Measurements from ENCODE around the gene EVX2. TPM values are rescaled to one million over a fixed set of nuclear protein-coding genes. Genes with fewer than 3 reads are reported as not detected.

The EVX2 gene
- total RNA-seq, 2 experiments from 2014 or later = not detected

- H3K27me3 Mint-ChIP-seq = peaks cover 82% of the 10 kb centered on the region
- TF ChIP-seq, protein P1, sequence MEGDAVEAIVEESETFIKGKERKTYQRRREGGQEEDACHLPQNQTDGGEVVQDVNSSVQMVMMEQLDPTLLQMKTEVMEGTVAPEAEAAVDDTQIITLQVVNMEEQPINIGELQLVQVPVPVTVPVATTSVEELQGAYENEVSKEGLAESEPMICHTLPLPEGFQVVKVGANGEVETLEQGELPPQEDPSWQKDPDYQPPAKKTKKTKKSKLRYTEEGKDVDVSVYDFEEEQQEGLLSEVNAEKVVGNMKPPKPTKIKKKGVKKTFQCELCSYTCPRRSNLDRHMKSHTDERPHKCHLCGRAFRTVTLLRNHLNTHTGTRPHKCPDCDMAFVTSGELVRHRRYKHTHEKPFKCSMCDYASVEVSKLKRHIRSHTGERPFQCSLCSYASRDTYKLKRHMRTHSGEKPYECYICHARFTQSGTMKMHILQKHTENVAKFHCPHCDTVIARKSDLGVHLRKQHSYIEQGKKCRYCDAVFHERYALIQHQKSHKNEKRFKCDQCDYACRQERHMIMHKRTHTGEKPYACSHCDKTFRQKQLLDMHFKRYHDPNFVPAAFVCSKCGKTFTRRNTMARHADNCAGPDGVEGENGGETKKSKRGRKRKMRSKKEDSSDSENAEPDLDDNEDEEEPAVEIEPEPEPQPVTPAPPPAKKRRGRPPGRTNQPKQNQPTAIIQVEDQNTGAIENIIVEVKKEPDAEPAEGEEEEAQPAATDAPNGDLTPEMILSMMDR (IDR thresholded peaks at IDR 0.05) = no peak
- intact Hi-C loops (cut with micrococcal nuclease) = no loop called here
- ChIA-PET CTCF (interaction anchor here (1.2 to 2.8 kb wide), 6 partner anchors 9 to 416 kb away, joined by 3 to 15 read pairs (median 4); no protein-coding TSS in a partner anchor), POLR2A (interaction anchor here (1.6 kb wide), 1 partner anchor 24 kb away, joined by 5 read pairs; no protein-coding TSS in a partner anchor)
- no peak for ATAC-seq
- DNase-seq = no peak
- H3K4me1 Mint-ChIP-seq (ENCODE audit: low read depth) = peaks cover 19% of the 10 kb centered on the region
- H3K27ac Mint-ChIP-seq = no peak overlapping the region
- H3K4me3 Mint-ChIP-seq = no peak overlapping the region
- H3K9me3 Mint-ChIP-seq = no peaks in the 10 kb centered on the region
- H3K36me3 Mint-ChIP-seq (ENCODE audit: low read depth) = peaks cover under 1% of the 10 kb centered on the region
Measured at GRCh38 chr2:176103742-176104315, 20.1 kb upstream of the EVX2 start.

DNA sequence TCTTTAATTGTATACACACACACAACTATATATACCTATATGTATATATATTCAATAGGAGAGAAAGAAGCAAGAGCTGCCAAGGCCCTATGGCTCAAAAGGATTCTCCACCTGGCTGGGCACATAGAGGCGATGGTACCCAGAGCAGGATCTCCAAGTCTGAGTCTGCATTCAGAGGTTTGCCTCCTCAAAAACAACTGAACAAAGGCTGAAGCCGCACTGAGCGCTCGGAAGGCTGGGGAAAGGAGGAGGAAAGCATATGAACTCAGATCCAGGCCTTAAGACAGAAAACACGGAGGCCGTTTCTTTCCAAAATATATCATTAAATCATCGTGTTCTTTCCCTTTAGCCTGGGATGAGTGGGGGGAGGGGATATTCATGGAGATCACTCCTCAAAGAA is 19.4 kb upstream of the EVX2 start:
- Mint-ChIP-seq H3K4me3 (no peak overlapping the region), H3K4me1 (ENCODE audit: low read depth) (peaks cover 18% of the 10 kb centered on the region), H3K36me3 (ENCODE audit: low read depth) (no peaks in the 10 kb centered on the region), H3K9me3 (no peaks in the 10 kb centered on the region), H3K27me3 (peaks cover 80% of the 10 kb centered on the region), H3K27ac (no peak overlapping the region)
- POLR2A ChIA-PET = no interaction called here
- no peak for ATAC-seq
- intact Hi-C loops (cut with micrococcal nuclease) = no loop called here
- TF ChIP-seq, protein P1 (IDR thresholded peaks at IDR 0.05) = no peak
- CTCF ChIA-PET = interaction anchor here (1.2 to 2.8 kb wide), 4 partner anchors 8 to 415 kb away, joined by 3 to 15 read pairs (median 5); no protein-coding TSS in a partner anchor
- no peak for DNase-seq

DNA sequence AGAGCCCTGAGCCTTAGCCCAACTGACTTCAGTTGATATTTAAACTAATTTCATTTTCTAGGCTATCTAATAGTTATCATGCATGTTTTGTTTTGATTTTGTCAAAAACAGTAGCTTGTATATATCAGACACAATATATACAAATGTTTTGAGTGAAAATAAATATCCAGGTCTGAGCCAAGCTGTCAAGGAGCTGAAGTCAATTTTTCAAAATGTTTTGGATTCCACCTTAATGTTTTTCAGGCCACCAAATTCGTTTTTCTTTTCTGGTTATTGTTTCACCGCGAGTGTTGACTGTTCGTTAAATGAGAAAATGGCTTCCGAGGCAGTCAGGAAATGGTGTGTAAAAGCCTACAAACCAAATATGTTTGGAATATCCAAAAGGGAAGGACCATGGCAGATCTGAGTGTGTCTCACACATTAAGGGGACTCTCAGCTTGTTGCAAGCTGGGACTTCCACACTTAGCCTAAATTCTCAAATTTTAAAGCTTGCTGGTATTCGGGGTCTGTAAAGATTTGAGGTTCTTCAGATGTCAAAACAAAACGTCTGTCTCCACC is 18.6 kb upstream of the EVX2 start:
- no peak for DNase-seq
- TF ChIP-seq, protein P1 (IDR thresholded peaks at IDR 0.05) = no peak
- ChIA-PET CTCF (interaction anchor here (1.0 to 1.3 kb wide), 5 partner anchors 8 to 414 kb away, joined by 3 to 6 read pairs (median 4); no protein-coding TSS in a partner anchor), POLR2A (no interaction called here)
- Mint-ChIP-seq H3K27me3 (peaks cover 86% of the 10 kb centered on the region), H3K27ac (no peak overlapping the region), H3K36me3 (ENCODE audit: low read depth) (no peaks in the 10 kb centered on the region), H3K9me3 (no peaks in the 10 kb centered on the region), H3K4me1 (ENCODE audit: low read depth) (peaks cover 22% of the 10 kb centered on the region), H3K4me3 (no peak overlapping the region)
- intact Hi-C loops (cut with micrococcal nuclease) = no loop called here
- no peak for ATAC-seq

- H3K36me3 Mint-ChIP-seq (ENCODE audit: low read depth) = no peaks in the 10 kb centered on the region
- no peak overlapping the region for H3K4me3 Mint-ChIP-seq
- peaks cover 24% of the 10 kb centered on the region for H3K4me1 Mint-ChIP-seq (ENCODE audit: low read depth)
- no peak for DNase-seq
- H3K27me3 Mint-ChIP-seq = peaks cover 86% of the 10 kb centered on the region
- POLR2A ChIA-PET = no interaction called here
- intact Hi-C loops (cut with micrococcal nuclease) = no loop called here
- H3K9me3 Mint-ChIP-seq = no peaks in the 10 kb centered on the region
- H3K27ac Mint-ChIP-seq = no peak overlapping the region
- TF ChIP-seq, protein P1 (IDR thresholded peaks at IDR 0.05) = no peak
- no peak for ATAC-seq
- CTCF ChIA-PET = interaction anchor here (0.9 to 1.3 kb wide), 6 partner anchors 9 to 25 kb away, joined by 3 to 6 read pairs (median 4); no protein-coding TSS in a partner anchor
Measured at GRCh38 chr2:176101842-176102241, 18.1 kb upstream of the EVX2 start.

GRCh38 chr2:176101216-176101830 is 17.6 kb upstream of the EVX2 start:
- TF ChIP-seq, protein P1 (IDR thresholded peaks at IDR 0.05) = no peak
- Mint-ChIP-seq H3K27ac (no peak overlapping the region), H3K27me3 (peaks cover 89% of the 10 kb centered on the region), H3K36me3 (ENCODE audit: low read depth) (no peaks in the 10 kb centered on the region), H3K4me3 (no peak overlapping the region), H3K4me1 (ENCODE audit: low read depth) (peaks cover 27% of the 10 kb centered on the region), H3K9me3 (no peaks in the 10 kb centered on the region)
- intact Hi-C loops (cut with micrococcal nuclease) = no loop called here
- DNase-seq (no peak), ATAC-seq (no peak)
- CTCF ChIA-PET = interaction anchor here (0.9 to 1.3 kb wide), 4 partner anchors 9 to 25 kb away, joined by 3 to 5 read pairs (median 4); no protein-coding TSS in a partner anchor
- POLR2A ChIA-PET = no interaction called here
